Gastrocnemius medialis (tissue), 4 donors: ENCODE results near the gene PYGB. TPM values are rescaled to one million over a fixed set of nuclear protein-coding genes. Genes with fewer than 3 reads are reported as not detected.

Source experiments
- ATAC-seq, 2 donors: fragments of 150-250 bp; one replicate each; pipeline ENCODE4 v1.9.1; 2016
- DNase-seq, 2 donors: peaks; one replicate each; pipeline ENCODE4 v3.0.0-alpha.2; 2019
- H3K27ac ChIP-seq, 4 donors: fragments of 200-600 bp; sonication (generic); 1 replicate in 1 of 4; 2 replicates in 3 of 4; pipeline ENCODE4 v1.5.1; 2016 to 2018; ENCODE audit warnings: mild to moderate bottlenecking in 2 of 4, moderate library complexity in 1 of 4
- H3K27me3 ChIP-seq, 3 donors: fragments of 200-600 bp; sonication (generic) in 2 of 3; 1 replicate in 1 of 3; 2 replicates in 2 of 3; pipeline versions ENCODE4 v1.5.1 to v1.6.0; 2016 to 2019; ENCODE audit warnings: mild to moderate bottlenecking in 1 of 3, moderate library complexity in 1 of 3
- H3K36me3 ChIP-seq, 2 donors: fragments of 200-600 bp; sonication (generic) in 1 of 2; one replicate each; pipeline ENCODE4 v1.5.1; 2017 to 2018
- H3K4me1 ChIP-seq, 2 donors: fragments of 200-600 bp; sonication (generic) in 1 of 2; one replicate each; pipeline ENCODE4 v1.5.1; 2016 to 2017; ENCODE audit warnings: mild to moderate bottlenecking in 2 of 2
- H3K4me3 ChIP-seq, 4 donors: fragments of 200-600 bp; sonication (generic) in 3 of 4; 1 replicate in 1 of 4; 2 replicates in 3 of 4; pipeline ENCODE4 v1.5.1; 2016 to 2019; ENCODE audit warnings: mild to moderate bottlenecking in 2 of 4
- H3K9me3 ChIP-seq, 3 donors: fragments of 200-600 bp; sonication (generic) in 2 of 3; 1 replicate in 1 of 3; 2 replicates in 2 of 3; pipeline ENCODE4 v1.5.1; 2016 to 2019
- POLR2A ChIP-seq, 2 donors: fragments of 450-650 bp; IDR thresholded peaks; one replicate each; pipeline ENCODE4 v1.6.1; 2017; ENCODE audit warnings: antibody characterized with exemption in 2 of 2, mild to moderate bottlenecking in 2 of 2, moderate library complexity in 2 of 2
- in situ Hi-C, 4 donors: fragments of 200-750 bp; cut with MboI; loops; one replicate each; pipeline versions ENCODE4 v1.15.0 to v1.8.0; 2017; ENCODE audit warnings: low sequenced_read_pairs in 4 of 4
- intact Hi-C: fragments of 100-400 bp; cut with DNase I; formaldehyde crosslinking; loops from one replicate; pipeline ENCODE4 v1.15.1; 2023; ENCODE audit warnings: low total_unique reads
- total RNA-seq, 4 donors: library from RNA; depleted of rRNA; stranded (reverse); fragments of >200 nt; gene quantifications; one replicate each; pipeline versions ENCODE4 v1.1.0 to v1.2.3, GENCODE V29; 2016
- TF ChIP-seq, protein P1 (sequence below), 5 experiments: fragments of 450-650 bp in 3 of 5; fragments of 200-600 bp in 2 of 5; sonication (generic) in 2 of 5; IDR thresholded peaks in 4 of 5; conservative IDR thresholded peaks in 1 of 5; 1 replicate in 4 of 5; 2 replicates in 1 of 5; pipeline ENCODE4 v1.5.1; 2016 to 2019; ENCODE audit warnings: antibody characterized with exemption in 5 of 5, mild to moderate bottlenecking in 3 of 5, moderate library complexity in 3 of 5

The PYGB gene
- total RNA-seq, 4 donors from 2014 or later: 13.6 to 50.7 (median 27.0) TPM

GRCh38 chr20:25274891-25275812, 27.3 kb downstream of the PYGB start:
- Histone ChIP-seq H3K36me3 (peaks cover 0 to 33% of the 10 kb centered on the region in 2 donors), H3K9me3 (no peaks in the 10 kb centered on the region), H3K4me1 (peaks cover 32 to 56% of the 10 kb centered on the region in 2 donors), H3K27ac (peak overlapping the region in 3 of 4 donors; percentile 81 to 89 (median 89)), H3K4me3 (peak overlapping the region in 2 of 4 donors; percentile 5 to 23), H3K27me3 (no peaks in the 10 kb centered on the region)
- TF ChIP-seq, protein P1, sequence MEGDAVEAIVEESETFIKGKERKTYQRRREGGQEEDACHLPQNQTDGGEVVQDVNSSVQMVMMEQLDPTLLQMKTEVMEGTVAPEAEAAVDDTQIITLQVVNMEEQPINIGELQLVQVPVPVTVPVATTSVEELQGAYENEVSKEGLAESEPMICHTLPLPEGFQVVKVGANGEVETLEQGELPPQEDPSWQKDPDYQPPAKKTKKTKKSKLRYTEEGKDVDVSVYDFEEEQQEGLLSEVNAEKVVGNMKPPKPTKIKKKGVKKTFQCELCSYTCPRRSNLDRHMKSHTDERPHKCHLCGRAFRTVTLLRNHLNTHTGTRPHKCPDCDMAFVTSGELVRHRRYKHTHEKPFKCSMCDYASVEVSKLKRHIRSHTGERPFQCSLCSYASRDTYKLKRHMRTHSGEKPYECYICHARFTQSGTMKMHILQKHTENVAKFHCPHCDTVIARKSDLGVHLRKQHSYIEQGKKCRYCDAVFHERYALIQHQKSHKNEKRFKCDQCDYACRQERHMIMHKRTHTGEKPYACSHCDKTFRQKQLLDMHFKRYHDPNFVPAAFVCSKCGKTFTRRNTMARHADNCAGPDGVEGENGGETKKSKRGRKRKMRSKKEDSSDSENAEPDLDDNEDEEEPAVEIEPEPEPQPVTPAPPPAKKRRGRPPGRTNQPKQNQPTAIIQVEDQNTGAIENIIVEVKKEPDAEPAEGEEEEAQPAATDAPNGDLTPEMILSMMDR (IDR thresholded peaks at IDR 0.05 in 4 of 5, conservative IDR thresholded peaks at IDR 0.05 in 1 of 5): no peak
- TF ChIP-seq POLR2A (IDR thresholded peaks at IDR 0.05): no peak
- DNase-seq: peak in 1 of 2 donors; percentile 48
- intact Hi-C loops: loop anchor here (1.0 kb wide), 1 partner anchor 124 kb away; no protein-coding TSS in a partner anchor
- ATAC-seq: no peak
- in situ Hi-C loops: loop anchor here in 3 of 4 donors (25.0 kb wide), 3 partner anchors 88 to 288 kb away; partner anchors contain the start of genes APMAP (in 2 of the 3), ABHD12 (in 1 of the 3) and ENTPD6 (in 1 of the 3)

DNA sequence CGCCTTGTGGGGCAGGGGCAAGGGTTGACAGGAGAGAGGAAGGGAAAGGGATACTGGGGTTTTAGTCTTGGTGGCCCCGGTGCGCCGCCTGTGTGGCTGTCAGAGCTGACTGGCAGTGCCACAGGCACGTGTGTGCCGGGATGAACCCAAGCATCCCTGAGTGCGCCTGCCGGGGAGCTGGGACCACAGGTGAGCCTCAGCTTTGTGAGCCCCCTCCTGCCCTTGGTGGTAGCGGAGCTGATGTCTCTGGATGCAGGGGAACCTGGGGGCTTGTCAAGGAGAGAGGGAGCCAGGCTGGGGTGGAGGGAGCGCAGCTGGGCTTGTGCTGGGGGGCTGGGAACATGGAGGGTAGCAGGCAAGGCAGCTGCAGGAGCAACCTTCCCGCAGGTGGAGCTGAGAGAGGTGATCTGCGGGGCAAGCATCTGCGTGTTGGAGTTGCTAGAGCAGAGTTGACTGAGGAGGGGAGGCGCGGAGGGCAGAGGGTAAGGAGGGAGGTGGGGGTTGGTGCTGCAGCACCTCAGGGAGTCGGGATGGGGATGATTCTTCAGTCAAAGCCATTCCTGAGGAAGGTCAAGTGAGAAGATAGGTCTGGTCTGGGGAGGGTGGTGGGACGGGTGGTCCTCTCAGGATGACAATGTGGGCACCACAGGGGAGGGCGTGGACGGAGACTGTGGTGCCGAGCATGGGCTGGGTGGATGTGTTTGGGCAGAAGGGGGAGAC, 28.1 kb downstream of the PYGB start:
- Histone ChIP-seq H3K9me3 (no peaks in the 10 kb centered on the region), H3K4me1 (peaks cover 32 to 54% of the 10 kb centered on the region in 2 donors), H3K36me3 (peaks cover 0 to 33% of the 10 kb centered on the region in 2 donors), H3K27me3 (no peaks in the 10 kb centered on the region), H3K27ac (peak overlapping the region in 1 of 4 donors; percentile 89), H3K4me3 (no peak overlapping the region)
- intact Hi-C loops (loop anchor here (1.0 kb wide), 1 partner anchor 123 kb away; no protein-coding TSS in a partner anchor), in situ Hi-C loops (loop anchor here in 1 of 4 donors (25.0 kb wide), 2 partner anchors 89 to 289 kb away; partner anchors contain the start of genes APMAP and ENTPD6)
- TF ChIP-seq POLR2A (IDR thresholded peaks at IDR 0.05): no peak
- TF ChIP-seq, protein P1 (IDR thresholded peaks at IDR 0.05 in 4 of 5, conservative IDR thresholded peaks at IDR 0.05 in 1 of 5): no peak
- ATAC-seq (no peak), DNase-seq (peak in 1 of 2 donors; percentile 9)

GRCh38 chr20:25276533-25277050, 28.7 kb downstream of the PYGB start:
- Histone ChIP-seq H3K9me3 (no peaks in the 10 kb centered on the region), H3K27me3 (no peaks in the 10 kb centered on the region), H3K4me1 (peaks cover 29 to 48% of the 10 kb centered on the region in 2 donors), H3K36me3 (peaks cover 0 to 29% of the 10 kb centered on the region in 2 donors), H3K4me3 (no peak overlapping the region), H3K27ac (peak overlapping the region in 2 of 4 donors; percentile 73 to 84)
- intact Hi-C loops: no loop called here
- peak in 1 of 2 donors; percentile 13 for DNase-seq
- in situ Hi-C loops: loop anchor here in 1 of 4 donors (25.0 kb wide), 2 partner anchors 89 to 289 kb away; partner anchors contain the start of genes APMAP and ENTPD6
- TF ChIP-seq, protein P1 (IDR thresholded peaks at IDR 0.05 in 4 of 5, conservative IDR thresholded peaks at IDR 0.05 in 1 of 5): no peak
- TF ChIP-seq POLR2A (IDR thresholded peaks at IDR 0.05): no peak
- ATAC-seq: no peak

DNA sequence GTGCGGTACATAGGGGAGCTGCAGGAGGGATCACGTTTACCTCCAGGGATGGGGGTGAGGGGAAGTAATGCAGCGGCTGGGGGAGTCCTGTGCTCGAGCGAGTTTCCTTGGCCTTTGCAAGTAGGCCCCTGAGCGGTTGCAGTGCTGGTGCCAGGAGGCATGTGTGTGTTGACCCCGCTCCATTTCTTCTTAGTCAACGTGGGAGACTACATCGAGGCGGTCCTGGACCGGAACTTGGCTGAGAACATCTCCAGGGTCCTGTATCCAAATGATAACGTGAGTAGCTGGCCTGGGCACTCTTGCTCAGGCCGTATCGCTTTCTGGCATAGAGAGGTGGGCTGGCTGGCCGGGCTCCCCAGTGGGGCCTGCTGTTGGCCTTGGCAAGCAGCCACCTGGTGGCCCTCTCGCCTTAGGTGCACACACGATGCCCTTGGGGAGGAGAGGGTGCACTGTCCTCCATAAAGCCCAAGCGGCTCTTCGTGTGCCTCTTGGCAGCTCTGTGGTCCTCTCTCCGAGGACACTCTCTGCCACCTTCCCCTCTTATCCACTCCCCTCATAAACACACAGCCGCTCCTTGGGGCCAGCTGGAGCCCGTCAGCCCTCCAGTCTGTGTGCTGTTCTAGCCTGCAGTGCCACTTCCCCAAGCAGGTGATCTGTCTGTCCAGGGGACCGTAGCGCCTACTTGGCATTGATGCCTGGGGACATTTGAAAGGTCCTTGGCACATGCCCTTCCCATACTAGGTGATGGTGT, 29.3 kb downstream of the PYGB start:
- H3K9me3 ChIP-seq: no peaks in the 10 kb centered on the region
- no peaks in the 10 kb centered on the region for H3K27me3 ChIP-seq
- ATAC-seq (no peak), DNase-seq (peak; percentile 38 to 65)
- peaks cover 0 to 31% of the 10 kb centered on the region in 2 donors for H3K36me3 ChIP-seq
- H3K4me1 ChIP-seq: peaks cover 25 to 42% of the 10 kb centered on the region in 2 donors
- H3K4me3 ChIP-seq: no peak overlapping the region
- TF ChIP-seq, protein P1 (IDR thresholded peaks at IDR 0.05 in 4 of 5, conservative IDR thresholded peaks at IDR 0.05 in 1 of 5): no peak
- TF ChIP-seq POLR2A (IDR thresholded peaks at IDR 0.05): no peak
- intact Hi-C loops: no loop called here
- H3K27ac ChIP-seq: peak overlapping the region in 2 of 4 donors; percentile 73 to 84
- in situ Hi-C loops: loop anchor here in 1 of 4 donors (25.0 kb wide), 2 partner anchors 90 to 290 kb away; partner anchors contain the start of genes APMAP and ENTPD6
